Lower leg skin (tissue), 4 donors: ENCODE results near the gene PATE4. TPM values are rescaled to one million over a fixed set of nuclear protein-coding genes. Genes with fewer than 3 reads are reported as not detected.
"Not testable (repeated sequence)": the region's sequence is repeated elsewhere in the genome, so short reads cannot be mapped to it uniquely, and the experiment has no call there.

Experiments used
- DNase-seq, 2 donors: peaks; one replicate each; pipeline ENCODE4 v3.0.0-alpha.2; 2019; ENCODE audit warnings: low spot score in 2 of 2
- H3K4me3 ChIP-seq: fragments of 200-600 bp; sonication (generic); 2 replicates; pipeline ENCODE4 v1.5.1; 2017; ENCODE audit warnings: mild to moderate bottlenecking, low read depth; ENCODE audit not compliant: poor library complexity, severe bottlenecking
- POLR2A ChIP-seq, 2 donors: fragments of 450-650 bp; IDR thresholded peaks; one replicate each; pipeline ENCODE4 v1.6.1; 2016 to 2017; ENCODE audit warnings: antibody characterized with exemption in 2 of 2, mild to moderate bottlenecking in 1 of 2, moderate library complexity in 1 of 2
- WGBS, 2 donors: methylation state at CpG; one replicate each; pipeline ENCODE4 v1.1.5; 2018; 5-methylcytosine and 5-hydroxymethylcytosine counted together
- intact Hi-C: fragments of 100-400 bp; cut with DNase I; formaldehyde crosslinking; loops from one replicate; pipeline ENCODE4 v1.15.0; 2023; ENCODE audit warnings: low total_unique reads
- total RNA-seq, 4 donors: library from RNA; depleted of rRNA; stranded (reverse); fragments of >200 nt; gene quantifications; one replicate each; pipeline ENCODE4 v1.1.0, GENCODE V29; 2016
- TF ChIP-seq, protein P1 (sequence below), 3 donors: fragments of 450-650 bp; IDR thresholded peaks; one replicate each; pipeline ENCODE4 v1.5.1; 2016; ENCODE audit warnings: antibody characterized with exemption in 3 of 3, mild to moderate bottlenecking in 3 of 3, moderate library complexity in 2 of 3

PATE4 gene
- total RNA-seq, 4 donors from 2014 or later: not detected

DNA sequence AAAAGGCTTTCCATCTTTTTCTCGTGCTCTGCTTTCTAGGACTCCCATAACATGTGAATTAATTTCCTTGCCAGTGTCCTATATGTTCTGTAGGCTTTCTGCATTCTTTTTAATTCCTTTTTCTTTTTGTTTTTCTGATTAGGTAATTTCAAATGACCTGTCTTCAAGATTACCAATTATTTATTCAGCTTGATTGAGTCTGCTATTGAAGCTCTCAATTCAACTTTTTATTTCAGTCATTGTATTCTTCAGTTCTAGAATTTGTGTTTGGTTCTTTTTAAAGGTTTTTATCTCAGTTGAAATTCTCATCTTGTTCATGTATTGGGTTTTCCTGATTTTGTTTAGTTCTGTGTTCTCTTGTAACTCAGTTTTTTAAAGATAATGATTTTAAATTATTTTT lies 30.7 kb upstream of the PATE4 start:
- no peak for TF ChIP-seq POLR2A (IDR thresholded peaks at IDR 0.05)
- TF ChIP-seq, protein P1, sequence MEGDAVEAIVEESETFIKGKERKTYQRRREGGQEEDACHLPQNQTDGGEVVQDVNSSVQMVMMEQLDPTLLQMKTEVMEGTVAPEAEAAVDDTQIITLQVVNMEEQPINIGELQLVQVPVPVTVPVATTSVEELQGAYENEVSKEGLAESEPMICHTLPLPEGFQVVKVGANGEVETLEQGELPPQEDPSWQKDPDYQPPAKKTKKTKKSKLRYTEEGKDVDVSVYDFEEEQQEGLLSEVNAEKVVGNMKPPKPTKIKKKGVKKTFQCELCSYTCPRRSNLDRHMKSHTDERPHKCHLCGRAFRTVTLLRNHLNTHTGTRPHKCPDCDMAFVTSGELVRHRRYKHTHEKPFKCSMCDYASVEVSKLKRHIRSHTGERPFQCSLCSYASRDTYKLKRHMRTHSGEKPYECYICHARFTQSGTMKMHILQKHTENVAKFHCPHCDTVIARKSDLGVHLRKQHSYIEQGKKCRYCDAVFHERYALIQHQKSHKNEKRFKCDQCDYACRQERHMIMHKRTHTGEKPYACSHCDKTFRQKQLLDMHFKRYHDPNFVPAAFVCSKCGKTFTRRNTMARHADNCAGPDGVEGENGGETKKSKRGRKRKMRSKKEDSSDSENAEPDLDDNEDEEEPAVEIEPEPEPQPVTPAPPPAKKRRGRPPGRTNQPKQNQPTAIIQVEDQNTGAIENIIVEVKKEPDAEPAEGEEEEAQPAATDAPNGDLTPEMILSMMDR (IDR thresholded peaks at IDR 0.05): no peak
- no peak for DNase-seq
- intact Hi-C loops: no loop called here
- 0% methylated on average over 1 of the region's 1 CpG for WGBS, 2 donors
- H3K4me3 ChIP-seq: no peak overlapping the region

DNA sequence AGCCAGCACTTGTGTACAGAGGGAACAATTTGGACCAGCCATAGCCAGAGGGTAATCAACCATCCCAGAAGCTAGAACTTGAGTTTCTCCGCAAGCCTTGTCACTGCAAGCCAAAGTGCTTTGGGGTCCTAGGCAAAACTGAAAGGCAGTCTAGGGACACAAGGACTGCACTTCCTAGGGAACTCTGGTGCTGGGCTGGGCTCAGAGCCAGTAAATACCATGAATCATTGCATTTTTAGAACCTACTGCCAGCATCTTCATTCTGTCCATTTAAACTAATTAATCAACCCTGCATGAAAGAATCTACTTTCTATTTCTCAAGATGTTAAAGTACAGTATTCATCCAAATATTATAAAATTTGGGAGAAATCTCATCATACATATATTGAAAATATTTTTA lies 25.2 kb upstream of the PATE4 start:
- whole genome bisulfite sequencing, 2 donors: 53 to 100% methylated on average over 1 of the region's 1 CpG
- DNase-seq: no peak
- intact Hi-C loops: no loop called here
- no peak overlapping the region for H3K4me3 ChIP-seq
- TF ChIP-seq, protein P1 (IDR thresholded peaks at IDR 0.05): no peak
- no peak for TF ChIP-seq POLR2A (IDR thresholded peaks at IDR 0.05)

DNA sequence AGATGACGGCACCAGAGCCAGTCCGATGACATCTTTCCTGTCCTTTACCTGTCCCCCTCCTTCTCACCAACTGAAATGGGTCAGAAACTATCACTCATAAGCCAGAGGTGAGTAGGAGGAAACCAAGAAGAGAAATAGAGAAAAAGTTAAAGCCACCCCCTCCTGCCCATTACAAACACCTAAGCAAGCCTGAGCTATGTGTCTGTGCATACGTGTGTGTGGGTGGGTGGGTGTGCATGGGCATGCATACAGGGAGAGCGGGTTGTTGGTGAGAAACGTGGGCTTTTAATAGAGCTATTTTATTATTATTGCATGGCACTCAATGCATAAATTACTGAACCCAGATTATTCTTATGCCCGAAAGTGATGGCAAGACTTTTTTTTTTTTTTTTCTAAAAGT lies 2.6 kb downstream of the PATE4 start:
- no peak for DNase-seq
- 56 to 69% methylated on average over 6 of the region's 6 CpGs for WGBS, 2 donors
- H3K4me3 ChIP-seq: no peak overlapping the region
- TF ChIP-seq, protein P1 (IDR thresholded peaks at IDR 0.05): no peak
- TF ChIP-seq POLR2A (IDR thresholded peaks at IDR 0.05): no peak
- intact Hi-C loops: no loop called here

GRCh38 chr11:125842321-125842948 lies 9.3 kb downstream of the PATE4 start:
- 68 to 77% methylated on average over 3 of the region's 3 CpGs for WGBS, 2 donors
- no peak for DNase-seq
- no peak for TF ChIP-seq POLR2A (IDR thresholded peaks at IDR 0.05)
- TF ChIP-seq, protein P1 (IDR thresholded peaks at IDR 0.05): no peak
- intact Hi-C loops: no loop called here
- H3K4me3 ChIP-seq: no peak overlapping the region

- TF ChIP-seq, protein P1 (IDR thresholded peaks at IDR 0.05): no peak
- no peak for TF ChIP-seq POLR2A (IDR thresholded peaks at IDR 0.05)
- H3K4me3 ChIP-seq: no peak overlapping the region
- intact Hi-C loops: no loop called here
- DNase-seq: no peak
Measured at GRCh38 chr11:125846188-125846587, 13.1 kb downstream of the PATE4 start.

DNA sequence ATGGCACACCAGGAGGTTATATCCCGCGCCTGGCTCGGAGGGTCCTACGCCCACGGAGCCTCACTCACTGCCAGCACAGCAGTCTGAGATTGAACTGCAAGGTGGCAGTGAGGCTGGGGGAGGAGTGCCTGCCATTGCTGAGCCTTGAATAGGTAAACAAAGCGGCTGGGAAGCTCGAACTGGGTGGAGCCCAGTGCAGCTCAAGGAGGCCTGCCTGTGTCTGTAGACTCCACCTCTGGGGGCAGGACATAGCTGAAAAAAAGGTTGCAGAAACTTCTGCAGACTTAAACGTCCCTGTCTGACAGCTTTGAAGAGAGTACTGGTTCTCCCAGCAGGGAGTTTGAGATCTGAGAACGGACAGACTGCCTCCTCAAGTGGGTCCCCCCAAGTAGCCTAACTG lies 24.6 kb downstream of the PATE4 start:
- intact Hi-C loops: not testable (repeated sequence)

DNA sequence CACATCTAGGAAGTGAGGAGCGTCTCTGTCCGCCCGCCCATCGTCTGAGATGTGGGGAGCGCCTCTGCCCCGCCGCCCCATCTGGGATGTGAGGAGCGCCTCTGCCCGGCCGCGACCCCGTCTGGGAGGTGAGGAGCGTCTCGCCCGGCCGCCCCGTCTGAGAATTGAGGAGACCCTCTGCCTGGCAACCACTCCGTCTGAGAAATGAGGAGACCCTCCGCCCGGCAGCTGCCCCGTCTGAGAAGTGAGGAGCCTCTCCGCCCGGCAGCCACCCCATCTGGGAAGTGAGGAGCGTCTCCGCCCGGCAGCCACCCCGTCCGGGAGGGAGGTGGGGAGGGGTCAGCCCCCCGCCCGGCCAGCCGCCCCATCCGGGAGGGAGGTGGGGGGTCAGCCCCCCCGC lies 29.7 kb downstream of the PATE4 start:
- intact Hi-C loops, H3K4me3 ChIP-seq, DNase-seq: not testable (repeated sequence)
- 85 to 94% methylated on average over 11 to 20 of the region's 33 CpGs for WGBS, 2 donors

More for the DNA sequence above, 24.6 kb downstream of the PATE4 start:
- WGBS, 2 donors: 86 to 89% methylated on average over 9 of the region's 9 CpGs
- H3K4me3 ChIP-seq, DNase-seq: not testable (repeated sequence)

DNA sequence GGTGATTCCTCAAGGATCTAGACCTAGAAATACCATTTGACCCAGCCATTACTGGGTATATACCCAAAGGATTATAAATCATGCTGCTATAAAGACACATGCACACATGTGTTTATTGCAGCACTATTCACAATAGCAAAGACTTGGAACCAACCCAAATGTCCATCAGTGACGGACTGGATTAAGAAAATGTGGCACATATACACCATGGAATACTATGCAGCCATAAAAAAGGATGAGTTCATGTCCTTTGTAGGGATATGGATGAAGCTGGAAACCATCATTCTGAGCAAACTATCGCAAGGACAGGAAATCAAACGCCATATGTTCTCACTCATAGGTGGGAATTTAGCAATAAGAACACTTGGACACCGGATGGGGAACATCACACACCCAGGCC lies 32.2 kb downstream of the PATE4 start:
- 86 to 99% methylated on average over 4 of the region's 4 CpGs for WGBS, 2 donors
- DNase-seq, intact Hi-C loops, H3K4me3 ChIP-seq: not testable (repeated sequence)
